Transverse colon (tissue), 4 donors: Measurements from ENCODE around the gene KDM5A. TPM values are rescaled to one million over a fixed set of nuclear protein-coding genes. Genes with fewer than 3 reads are reported as not detected.

Experiments used
- DNase-seq: peaks from one replicate; pipeline ENCODE4 v3.0.0-alpha.2; 2019
- H3K27ac ChIP-seq, 4 donors: fragments of 200-600 bp; sonication (generic); 2 replicates each; pipeline ENCODE4 v1.5.1; 2016 to 2018; ENCODE audit warnings: inconsistent platforms in 4 of 4
- H3K27me3 ChIP-seq: fragments of 200-600 bp; sonication (generic); 2 replicates; pipeline ENCODE4 v1.5.1; 2017; ENCODE audit warnings: inconsistent platforms
- H3K36me3 ChIP-seq, 4 donors: fragments of 200-600 bp; sonication (generic); 2 replicates each; pipeline ENCODE4 v1.5.1; 2017 to 2019; ENCODE audit warnings: inconsistent platforms in 4 of 4
- H3K4me1 ChIP-seq, 4 donors: fragments of 200-600 bp; sonication (generic); 2 replicates each; pipeline ENCODE4 v1.5.1; 2017 to 2020; ENCODE audit warnings: inconsistent platforms in 4 of 4
- H3K4me3 ChIP-seq, 4 donors: fragments of 200-600 bp; sonication (generic); 1 replicate in 1 of 4; 2 replicates in 3 of 4; pipeline versions ENCODE4 v1.5.1 to v1.6.1; 2017 to 2019; ENCODE audit warnings: inconsistent platforms in 4 of 4
- H3K9me3 ChIP-seq, 2 donors: fragments of 200-600 bp; sonication (generic); 2 replicates each; pipeline ENCODE4 v1.5.1; 2017 to 2019; ENCODE audit warnings: inconsistent platforms in 2 of 2
- CTCF ChIP-seq, 5 experiments: fragments of 200-600 bp in 3 of 5; fragments of 450-650 bp in 2 of 5; sonication (generic) in 3 of 5; IDR thresholded peaks; 1 replicate in 2 of 5; 2 replicates in 3 of 5; pipeline ENCODE4 v1.5.1; 2016 to 2017; ENCODE audit warnings: antibody characterized with exemption in 5 of 5, inconsistent platforms in 3 of 5, mild to moderate bottlenecking in 2 of 5, moderate library complexity in 1 of 5
- EP300 ChIP-seq: sonication (generic); formaldehyde crosslinking; IDR thresholded peaks from one replicate; pipeline ENCODE4 v1.6.1; 2017; ENCODE audit warnings: antibody characterized with exemption, low read depth
- POLR2A ChIP-seq: fragments of 450-650 bp; IDR thresholded peaks from one replicate; pipeline ENCODE4 v1.6.1; 2016; ENCODE audit warnings: antibody characterized with exemption, mild to moderate bottlenecking, moderate library complexity
- POLR2AphosphoS5 ChIP-seq, 3 donors: sonication (generic); formaldehyde crosslinking; IDR thresholded peaks; one replicate each; pipeline ENCODE4 v1.6.1; 2016; ENCODE audit warnings: antibody characterized with exemption in 3 of 3
- WGBS, 2 donors: methylation state at CpG; one replicate each; pipeline ENCODE4 v1.1.5; 2018; ENCODE audit warnings: low coverage in 1 of 2; 5-methylcytosine and 5-hydroxymethylcytosine counted together
- in situ Hi-C, 4 donors: fragments of 200-750 bp; cut with MboI; loops; one replicate each; pipeline versions ENCODE4 v1.15.0 to v1.15.1; 2017; ENCODE audit warnings: low sequenced_read_pairs in 3 of 4, low pct_ligation_motif_present in 1 of 4, low pct_unique_long_range_greater_than_20kb in 1 of 4
- intact Hi-C: fragments of 100-400 bp; cut with DNase I; formaldehyde crosslinking; loops from one replicate; pipeline ENCODE4 v1.15.1; 2023; ENCODE audit warnings: low total_unique reads
- total RNA-seq, 4 donors: library from RNA; depleted of rRNA; stranded (reverse); fragments of >200 nt; gene quantifications; one replicate each; pipeline ENCODE4 v1.1.0, GENCODE V29; 2016

Gene KDM5A
- total RNA-seq, 4 donors from 2014 or later = 20.2 to 64.7 (median 51.5) TPM

GRCh38 chr12:234019-234418 lies 155.1 kb downstream of the KDM5A start:
- in situ Hi-C loops (no loop called here), intact Hi-C loops (no loop called here)
- no peaks in the 10 kb centered on the region for H3K4me1 ChIP-seq
- H3K4me3 ChIP-seq = no peak overlapping the region
- peaks cover 0 to 7% of the 10 kb centered on the region in 2 donors for H3K9me3 ChIP-seq
- no peak overlapping the region for H3K27ac ChIP-seq
- no peaks in the 10 kb centered on the region for H3K36me3 ChIP-seq
- DNase-seq = no peak
- TF ChIP-seq POLR2AphosphoS5 (IDR thresholded peaks at IDR 0.05) = no peak
- TF ChIP-seq CTCF (IDR thresholded peaks at IDR 0.05) = no peak
- no peak for TF ChIP-seq POLR2A
- no peak for TF ChIP-seq EP300
- 79 to 100% methylated on average over 1 to 7 of the region's 7 CpGs for WGBS, 2 donors
- H3K27me3 ChIP-seq = peaks cover 11% of the 10 kb centered on the region

DNA sequence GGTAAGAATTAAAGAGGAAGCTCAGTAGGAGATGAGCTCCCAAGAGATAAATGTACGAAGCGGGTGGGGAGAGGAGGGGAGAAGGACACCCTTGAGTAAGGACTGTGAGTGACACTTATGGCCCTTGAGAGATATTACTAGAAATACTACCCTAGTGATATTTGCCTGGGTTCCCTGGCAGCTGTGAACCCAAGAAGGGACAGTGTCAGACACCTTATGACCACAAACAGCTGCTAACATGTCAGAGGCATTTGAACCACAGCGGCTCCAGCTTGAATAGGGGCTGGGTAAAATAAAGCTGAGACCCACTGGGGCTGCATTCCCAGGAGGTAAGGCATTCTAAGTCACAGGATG lies 155.5 kb downstream of the KDM5A start:
- intact Hi-C loops (no loop called here), in situ Hi-C loops (no loop called here)
- Histone ChIP-seq H3K4me3 (no peak overlapping the region), H3K27me3 (peaks cover 11% of the 10 kb centered on the region), H3K9me3 (peaks cover 0 to 7% of the 10 kb centered on the region in 2 donors), H3K4me1 (no peaks in the 10 kb centered on the region), H3K27ac (no peak overlapping the region), H3K36me3 (no peaks in the 10 kb centered on the region)
- TF ChIP-seq CTCF (IDR thresholded peaks at IDR 0.05) = no peak
- no peak for TF ChIP-seq POLR2A
- no peak for TF ChIP-seq EP300
- TF ChIP-seq POLR2AphosphoS5 (IDR thresholded peaks at IDR 0.05) = no peak
- WGBS, 2 donors = 78 to 90% methylated on average over 3 of the region's 3 CpGs
- DNase-seq = no peak

DNA sequence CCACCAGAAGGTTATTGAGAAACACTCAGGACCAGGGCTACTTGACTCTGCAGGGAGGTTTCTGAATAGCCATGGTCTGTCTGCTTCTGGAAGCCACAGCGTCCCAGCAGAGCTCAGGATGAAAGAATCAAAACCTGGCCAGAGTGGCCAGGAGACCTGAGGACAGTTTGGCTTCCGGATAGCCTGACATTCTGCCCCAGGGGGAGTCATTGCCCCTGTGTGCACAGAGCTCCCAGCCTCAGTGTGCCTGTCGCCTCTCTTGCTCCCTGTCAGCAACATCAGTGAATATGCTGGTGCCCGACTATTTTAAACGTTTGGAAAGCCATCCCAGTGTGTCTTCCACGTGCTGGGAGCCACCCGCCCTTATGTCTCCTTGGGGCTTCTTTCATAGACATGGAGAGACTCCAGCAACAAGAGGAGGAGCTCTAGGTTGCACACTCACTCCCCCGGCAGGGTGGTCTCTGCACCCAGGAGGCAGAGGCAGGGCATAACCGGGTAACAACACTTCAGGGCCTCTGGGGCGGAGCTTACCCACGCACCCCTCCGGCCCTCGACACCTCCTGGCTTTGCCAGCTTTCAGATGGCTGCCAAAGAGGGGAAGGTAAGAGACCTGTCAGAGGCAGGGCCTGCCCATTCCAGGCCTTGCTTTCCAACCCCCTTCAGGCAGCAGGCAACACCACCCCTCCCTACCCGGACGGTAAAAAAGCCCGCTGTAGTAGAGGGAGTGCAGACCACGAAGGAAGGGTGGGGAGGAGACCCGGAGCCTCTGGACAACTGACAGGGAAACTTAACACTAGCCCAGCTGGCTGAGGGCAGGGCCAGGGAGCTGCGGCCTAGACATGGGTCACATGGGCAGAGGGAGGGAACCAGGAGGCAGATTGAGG lies 156.1 kb downstream of the KDM5A start:
- 52 to 86% methylated on average over 1 to 15 of the region's 19 CpGs for WGBS, 2 donors
- in situ Hi-C loops (no loop called here), intact Hi-C loops (no loop called here)
- Histone ChIP-seq H3K27me3 (peaks cover 11% of the 10 kb centered on the region), H3K27ac (no peak overlapping the region), H3K9me3 (peaks cover 0 to 7% of the 10 kb centered on the region in 2 donors), H3K4me3 (no peak overlapping the region), H3K36me3 (no peaks in the 10 kb centered on the region), H3K4me1 (no peaks in the 10 kb centered on the region)
- DNase-seq = no peak
- TF ChIP-seq EP300 = no peak
- no peak for TF ChIP-seq POLR2A
- TF ChIP-seq CTCF (IDR thresholded peaks at IDR 0.05) = no peak
- TF ChIP-seq POLR2AphosphoS5 (IDR thresholded peaks at IDR 0.05) = no peak

DNA sequence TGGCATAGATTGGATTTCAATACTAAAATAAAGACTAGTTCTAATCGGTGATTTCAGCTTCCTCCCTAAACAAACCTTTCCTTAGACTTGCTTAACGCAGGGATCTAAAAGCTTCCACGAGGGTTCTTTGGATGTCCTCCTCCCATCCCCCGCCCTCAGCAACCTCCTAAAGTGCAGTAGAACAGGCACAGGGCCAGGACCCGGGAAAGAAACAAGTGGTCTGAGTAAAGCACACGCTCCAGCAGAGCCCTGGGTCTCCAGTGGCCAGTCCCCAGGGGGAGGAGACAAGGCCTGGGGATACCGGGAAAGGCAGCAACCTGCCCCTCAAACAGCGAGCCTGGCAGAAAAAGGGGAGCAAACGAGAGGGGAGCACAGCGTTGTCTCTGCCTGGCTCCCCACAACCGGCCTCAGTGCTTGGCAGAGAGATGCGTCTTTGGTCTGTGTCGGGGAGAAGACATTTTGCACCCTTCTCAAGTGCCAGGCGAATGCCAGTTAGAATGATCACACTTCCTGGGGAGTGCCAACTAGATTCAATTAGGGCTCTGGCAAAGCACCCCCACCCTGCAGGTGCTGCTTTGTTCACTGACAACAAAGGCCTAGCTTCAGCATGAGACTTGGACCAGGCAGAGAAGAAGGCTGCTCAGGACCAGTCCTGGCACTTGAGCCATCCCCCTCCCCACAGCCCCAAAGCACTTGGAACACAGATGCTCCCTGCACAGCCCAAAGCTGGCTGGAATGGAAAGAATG lies 158.0 kb downstream of the KDM5A start:
- no peaks in the 10 kb centered on the region for H3K36me3 ChIP-seq
- no peak for DNase-seq
- in situ Hi-C loops = no loop called here
- TF ChIP-seq CTCF (IDR thresholded peaks at IDR 0.05) (no peak), POLR2A (no peak), POLR2AphosphoS5 (IDR thresholded peaks at IDR 0.05) (no peak), EP300 (no peak)
- H3K27me3 ChIP-seq = peaks cover 15% of the 10 kb centered on the region
- H3K9me3 ChIP-seq = peaks cover 0 to under 1% of the 10 kb centered on the region in 2 donors
- 53% methylated on average over 14 of the region's 14 CpGs; no CpG with 5 or more reads in 1 of the 2 donors for WGBS, 2 donors
- no peak overlapping the region for H3K27ac ChIP-seq
- H3K4me1 ChIP-seq = no peaks in the 10 kb centered on the region
- intact Hi-C loops = no loop called here
- no peak overlapping the region for H3K4me3 ChIP-seq

Other genes starting within 250 kb of the KDM5A start
- 10 to 100 TPM in 1 of 4 donors, 1 to 10 TPM in 3; 1.2 to 13.5 (median 3.0) TPM for gene SLC6A12, start 175.2 kb downstream of the KDM5A start, total RNA-seq
- gene SLC6A13, start 126.5 kb downstream of the KDM5A start, total RNA-seq = not detected
- 1 to 10 TPM; 2.4 to 6.7 (median 2.9) TPM for gene CCDC77, start 12.3 kb upstream of the KDM5A start, total RNA-seq
- 100 to 1,000 TPM in 1 of 4 donors, 10 to 100 TPM in 3; 49.8 to 166 (median 93.4) TPM for gene B4GALNT3, start 70.6 kb upstream of the KDM5A start, total RNA-seq